Dermis microvascular lymphatic vessel endothelial cell (primary cell): ENCODE data around the gene DSC1. TPM values are rescaled to one million over a fixed set of nuclear protein-coding genes. Genes with fewer than 3 reads are reported as not detected.
A peak's percentile ranks its signal among the peaks of the same experiment; 100 is the strongest.
"Not testable (repeated sequence)": the region's sequence is repeated elsewhere in the genome, so short reads cannot be mapped to it uniquely, and the experiment has no call there.

Experiments used
- DNase-seq, 2 donors: peaks; one replicate each; pipeline versions ENCODE4 v3.0.0 to v3.0.0-alpha.2; 2010; ENCODE audit warnings: low read depth in 2 of 2
- total RNA-seq: library from RNA; depleted of rRNA; stranded (reverse); fragments of >200 nt; gene quantifications from 2 replicates; pipeline ENCODE4 v1.2.1, GENCODE V29; 2014

The DSC1 gene, protein sequence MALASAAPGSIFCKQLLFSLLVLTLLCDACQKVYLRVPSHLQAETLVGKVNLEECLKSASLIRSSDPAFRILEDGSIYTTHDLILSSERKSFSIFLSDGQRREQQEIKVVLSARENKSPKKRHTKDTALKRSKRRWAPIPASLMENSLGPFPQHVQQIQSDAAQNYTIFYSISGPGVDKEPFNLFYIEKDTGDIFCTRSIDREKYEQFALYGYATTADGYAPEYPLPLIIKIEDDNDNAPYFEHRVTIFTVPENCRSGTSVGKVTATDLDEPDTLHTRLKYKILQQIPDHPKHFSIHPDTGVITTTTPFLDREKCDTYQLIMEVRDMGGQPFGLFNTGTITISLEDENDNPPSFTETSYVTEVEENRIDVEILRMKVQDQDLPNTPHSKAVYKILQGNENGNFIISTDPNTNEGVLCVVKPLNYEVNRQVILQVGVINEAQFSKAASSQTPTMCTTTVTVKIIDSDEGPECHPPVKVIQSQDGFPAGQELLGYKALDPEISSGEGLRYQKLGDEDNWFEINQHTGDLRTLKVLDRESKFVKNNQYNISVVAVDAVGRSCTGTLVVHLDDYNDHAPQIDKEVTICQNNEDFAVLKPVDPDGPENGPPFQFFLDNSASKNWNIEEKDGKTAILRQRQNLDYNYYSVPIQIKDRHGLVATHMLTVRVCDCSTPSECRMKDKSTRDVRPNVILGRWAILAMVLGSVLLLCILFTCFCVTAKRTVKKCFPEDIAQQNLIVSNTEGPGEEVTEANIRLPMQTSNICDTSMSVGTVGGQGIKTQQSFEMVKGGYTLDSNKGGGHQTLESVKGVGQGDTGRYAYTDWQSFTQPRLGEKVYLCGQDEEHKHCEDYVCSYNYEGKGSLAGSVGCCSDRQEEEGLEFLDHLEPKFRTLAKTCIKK
- total RNA-seq, result not detected in 2 replicates

GRCh38 chr18:31162825-31163435 lies at the start of gene DSC1:
Gene DSC1, minus strand, starts transcription at chr18:31162856. Its CDS starts 262 bp downstream, at chr18:31162594.
- DNase-seq, result no peak

GRCh38 chr18:31211047-31211446 lies 48.4 kb upstream of the DSC1 start:
- DNase-seq, result no peak

- no peak for DNase-seq
Observed at GRCh38 chr18:31209041-31209440, 46.4 kb upstream of the DSC1 start.

DNA sequence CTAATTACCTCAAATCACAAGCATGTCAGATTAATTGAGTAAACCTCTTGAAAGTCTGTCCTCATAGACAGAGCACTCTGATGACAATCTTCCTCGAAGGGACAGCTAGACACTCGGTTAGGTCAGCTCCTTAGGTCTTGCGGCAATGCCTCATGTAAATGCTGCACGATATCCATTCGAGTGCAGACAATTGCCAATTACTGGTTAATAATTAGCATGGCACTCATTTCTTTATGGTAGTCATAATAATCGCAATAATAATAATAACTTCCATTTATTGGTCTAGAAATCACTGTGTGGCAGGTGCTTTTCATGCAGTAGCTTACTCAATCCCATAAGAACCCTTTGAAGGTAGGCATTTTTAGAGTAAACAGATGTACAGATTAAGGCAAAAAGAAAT lies 44.7 kb upstream of the DSC1 start:
- no peak for DNase-seq

DNA sequence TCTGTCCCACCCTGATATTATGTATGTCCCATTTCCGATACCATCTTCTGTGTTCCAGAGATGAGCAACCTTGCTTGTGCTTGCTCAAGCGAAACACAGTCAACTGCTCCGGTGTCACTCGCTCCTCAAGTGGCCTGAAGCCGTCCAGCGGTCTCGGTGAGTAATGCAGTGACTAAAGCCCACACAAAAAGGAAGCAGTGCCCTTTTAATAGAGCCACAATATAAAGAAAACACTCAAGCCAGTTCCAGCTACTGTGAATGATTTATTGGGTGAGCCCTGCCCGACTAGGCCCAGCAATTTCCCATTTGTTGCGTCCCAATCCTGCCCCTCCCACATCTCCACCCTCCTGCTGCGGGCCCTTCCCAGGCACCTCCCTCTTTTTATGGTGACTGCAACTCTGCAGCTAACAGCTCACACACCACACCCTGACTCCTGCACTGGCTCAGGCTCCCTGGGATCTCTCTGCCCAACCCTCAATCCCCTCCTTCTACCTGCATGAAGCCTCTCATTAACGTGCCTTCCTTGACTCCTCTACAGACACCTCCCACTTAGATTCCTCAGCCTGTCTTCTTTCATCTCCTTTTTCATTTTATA lies 44.2 kb upstream of the DSC1 start:
- peak in 1 of 2 donors; percentile 46 for DNase-seq

- no peak for DNase-seq
Observed at GRCh38 chr18:31206071-31206470, 43.4 kb upstream of the DSC1 start.

DNA sequence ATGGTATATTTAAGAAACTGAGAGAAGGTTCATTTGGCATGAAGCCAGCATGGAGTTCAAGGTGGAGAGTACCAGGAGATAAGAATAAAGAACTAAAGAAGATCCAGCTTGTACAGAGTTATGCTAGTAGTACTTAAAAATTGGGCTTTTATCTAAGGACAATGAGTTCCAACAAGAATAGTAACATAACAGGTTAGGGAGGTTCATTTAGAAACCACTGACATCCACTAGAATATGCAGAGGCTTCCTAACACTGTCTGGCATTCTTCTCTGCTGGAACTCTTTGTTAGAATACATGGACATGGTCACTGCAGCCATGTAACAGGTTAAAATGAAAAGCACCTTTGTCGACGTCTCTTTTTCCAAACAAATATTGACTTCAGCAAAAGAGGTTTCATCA lies 42.6 kb upstream of the DSC1 start:
- DNase-seq, result no peak

DNA sequence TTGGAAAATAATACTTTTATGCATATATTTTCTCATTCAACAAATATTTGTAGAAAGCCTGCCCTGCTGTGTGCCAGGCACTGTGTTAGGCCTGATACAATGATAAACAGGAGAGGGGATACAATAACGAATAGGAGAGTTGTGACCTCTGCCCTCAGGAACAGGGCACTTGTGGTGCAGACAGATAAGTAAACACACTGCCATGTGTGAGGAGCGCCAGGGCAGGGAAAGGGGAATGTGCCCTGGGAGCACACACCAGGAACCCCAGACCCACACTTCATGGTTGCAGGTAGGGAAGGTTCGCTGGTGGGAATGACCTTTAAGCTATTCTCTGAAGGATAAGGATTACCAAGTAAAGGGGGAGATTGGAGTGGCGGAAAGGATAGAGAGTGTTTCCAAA lies 42.2 kb upstream of the DSC1 start:
- DNase-seq, result no peak

DNA sequence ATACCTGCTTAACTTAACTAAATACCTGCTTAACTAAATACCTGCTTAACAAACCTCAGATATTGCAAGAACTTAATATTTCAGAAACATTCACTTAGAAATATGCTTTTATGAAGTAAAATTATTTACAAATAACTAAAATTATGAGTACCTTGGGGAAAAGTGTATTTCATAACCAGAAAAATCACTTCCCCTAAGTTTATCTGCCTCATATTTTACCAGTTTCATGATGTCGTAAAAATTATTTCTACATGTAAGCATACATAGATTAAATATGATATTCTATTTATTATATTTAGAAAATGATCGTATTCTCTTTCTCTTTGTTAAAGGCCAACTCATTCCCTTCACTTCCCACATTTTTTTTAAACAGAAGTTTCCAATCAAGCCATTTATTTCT lies 41.5 kb upstream of the DSC1 start:
- DNase-seq, result no peak

DNA sequence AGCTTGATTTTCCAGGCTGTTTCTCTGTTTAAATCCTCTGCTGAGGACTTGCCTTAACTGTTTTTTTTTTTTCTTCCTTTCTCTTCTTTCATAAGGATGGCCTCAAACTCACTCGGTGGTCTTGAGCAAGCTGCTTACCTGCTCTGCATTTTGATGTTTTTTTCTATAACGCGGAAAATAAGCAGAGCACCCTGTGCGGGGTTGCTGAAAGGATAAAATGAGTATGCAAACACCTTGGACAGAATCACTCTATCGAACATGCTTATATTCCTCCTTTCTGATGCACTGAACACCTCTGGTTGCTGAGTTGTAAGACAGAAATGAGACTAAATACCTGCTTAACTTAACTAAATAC lies 41.1 kb upstream of the DSC1 start:
- no peak for DNase-seq

DNA sequence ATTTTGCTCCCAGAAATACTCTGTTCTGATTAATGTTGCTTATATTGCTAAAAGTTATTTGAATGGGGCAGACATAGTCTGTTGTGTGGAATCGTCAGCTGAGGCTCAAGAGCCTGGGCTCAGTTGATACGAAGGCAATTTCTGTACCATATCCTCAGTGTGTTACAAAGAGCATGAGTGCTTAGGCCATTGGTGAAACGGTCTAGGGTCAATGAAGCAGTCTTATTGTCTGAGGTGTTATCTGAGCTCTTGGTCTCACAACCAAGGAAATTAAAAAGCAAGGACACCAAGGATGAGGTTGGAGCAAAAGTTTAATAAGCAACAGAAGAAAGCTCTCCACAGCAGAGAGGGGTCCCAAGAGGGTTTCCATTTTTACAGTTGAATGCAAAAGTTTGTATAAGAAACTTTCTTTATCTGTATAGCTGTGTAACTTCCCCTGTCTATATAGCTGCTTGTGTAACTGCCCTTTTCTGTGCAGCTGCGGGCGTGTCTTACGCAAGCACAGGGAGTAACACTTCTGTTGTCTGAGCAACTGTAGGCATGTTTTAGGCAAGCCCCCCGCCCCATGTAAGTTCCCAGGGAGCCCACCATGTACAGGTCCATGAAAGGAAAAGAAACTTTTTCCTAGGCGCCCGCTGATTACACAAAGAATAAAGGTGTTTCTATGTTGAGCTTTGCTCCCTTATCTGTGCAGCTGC lies 40.6 kb upstream of the DSC1 start:
- DNase-seq, result no peak

DNA sequence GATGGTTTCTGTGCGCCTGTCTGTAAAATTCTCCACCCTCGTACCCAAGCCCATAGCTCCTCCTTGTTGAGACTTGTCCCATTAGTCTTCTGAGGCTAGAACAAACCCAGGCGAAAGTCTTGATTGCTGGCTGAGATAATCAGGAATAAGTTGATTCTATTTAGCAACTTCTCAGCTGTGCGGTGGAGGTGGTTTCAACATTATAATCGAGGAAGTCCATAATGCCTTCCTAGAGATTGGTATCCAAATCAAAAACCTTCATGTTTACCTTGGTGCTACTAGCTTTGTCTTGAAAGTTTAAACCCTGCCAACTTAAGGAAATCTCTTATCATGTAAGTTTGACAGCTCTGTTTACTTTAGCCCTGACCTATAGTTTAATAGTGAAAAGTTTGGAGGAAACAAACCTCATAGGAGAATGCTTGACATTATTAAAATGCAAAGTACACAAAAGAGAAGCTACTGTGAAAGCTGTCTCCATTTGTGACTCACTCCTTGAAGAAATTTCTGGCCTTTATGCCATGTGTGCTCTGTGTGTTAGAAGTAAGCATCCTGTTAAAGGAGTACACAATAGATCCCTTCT lies 36.6 kb upstream of the DSC1 start:
- DNase-seq, result no peak

- peak; percentile 5 to 17 for DNase-seq
Observed at GRCh38 chr18:31197676-31198075, 35.0 kb upstream of the DSC1 start.

DNA sequence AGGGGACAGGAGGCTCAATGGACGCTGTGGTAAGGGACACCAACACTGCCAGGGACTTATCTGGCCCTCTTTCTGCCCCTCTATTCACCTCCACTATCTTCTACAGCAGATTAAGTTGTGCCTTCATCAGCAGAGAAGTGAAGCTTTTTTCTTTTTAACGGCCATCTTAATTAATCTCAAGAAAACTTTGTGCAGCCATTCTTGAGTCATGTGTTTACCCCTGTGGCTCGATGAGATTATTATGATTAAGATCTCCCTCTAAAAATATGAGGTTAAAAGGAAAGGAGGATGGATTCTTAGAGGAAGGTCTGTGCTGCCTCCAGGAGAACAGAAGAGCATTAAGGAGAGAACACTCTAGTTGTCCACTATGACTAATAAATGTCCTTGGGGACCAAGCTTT lies 32.4 kb upstream of the DSC1 start:
- no peak for DNase-seq

- no peak for DNase-seq
Observed at GRCh38 chr18:31192086-31192776, 29.6 kb upstream of the DSC1 start.

- DNase-seq, result no peak
Observed at GRCh38 chr18:31190919-31191318, 28.3 kb upstream of the DSC1 start.

DNA sequence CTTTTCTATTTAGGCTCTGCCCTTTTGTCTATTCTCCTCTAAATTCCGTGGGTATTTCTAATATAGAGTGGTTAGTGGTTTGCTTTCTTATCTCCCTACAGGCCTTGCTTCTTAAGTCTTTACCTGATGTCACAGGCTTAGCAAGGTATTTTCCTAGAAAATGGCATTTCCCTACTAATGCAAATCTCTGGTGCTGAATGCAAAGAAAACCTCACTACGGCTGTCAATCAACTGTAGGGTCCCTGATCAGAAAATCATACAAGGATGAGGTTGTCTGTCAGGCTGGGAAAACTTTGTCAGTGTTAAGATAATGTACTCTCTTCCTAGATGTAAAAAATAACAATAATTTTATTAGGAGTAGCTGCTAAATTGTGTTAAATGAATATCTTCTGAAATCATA lies 27.1 kb upstream of the DSC1 start:
- no peak for DNase-seq

DNA sequence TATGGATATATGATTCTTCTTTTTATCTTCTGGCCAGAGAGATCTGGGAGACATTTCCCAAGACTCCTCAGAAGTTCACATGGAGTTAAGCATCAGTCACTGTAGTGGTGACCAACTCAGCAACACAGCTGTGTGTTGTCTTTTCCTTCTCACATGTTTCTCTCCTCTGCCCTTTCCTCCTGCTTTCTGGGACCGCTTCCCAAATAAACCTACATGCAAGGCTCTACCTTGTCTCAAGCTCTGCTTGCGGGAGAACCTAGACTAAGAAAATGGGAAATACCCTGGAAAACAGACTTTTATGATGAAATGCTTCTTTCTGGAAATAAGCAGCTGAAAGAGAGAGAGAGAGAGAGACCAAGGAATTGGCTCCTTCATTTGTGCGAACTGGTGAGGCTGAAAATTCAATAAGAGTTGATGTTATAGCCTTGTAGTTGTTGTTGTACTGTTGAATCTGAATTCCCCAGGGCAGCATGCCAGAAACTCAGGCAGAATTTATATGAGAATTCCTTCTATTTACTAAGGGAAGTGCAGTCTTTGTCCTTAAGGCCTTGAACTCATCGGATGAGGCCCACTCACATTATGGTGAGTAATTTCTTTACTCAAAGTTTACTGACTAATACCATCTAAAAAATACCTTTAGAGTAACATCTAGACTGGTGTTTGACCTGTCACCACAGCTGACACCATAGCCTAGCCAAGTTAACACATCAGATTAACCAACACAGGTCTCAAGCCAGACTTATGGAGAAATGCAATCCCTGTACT lies 22.7 kb upstream of the DSC1 start:
- peak in 1 of 2 donors; percentile 56 for DNase-seq

DNA sequence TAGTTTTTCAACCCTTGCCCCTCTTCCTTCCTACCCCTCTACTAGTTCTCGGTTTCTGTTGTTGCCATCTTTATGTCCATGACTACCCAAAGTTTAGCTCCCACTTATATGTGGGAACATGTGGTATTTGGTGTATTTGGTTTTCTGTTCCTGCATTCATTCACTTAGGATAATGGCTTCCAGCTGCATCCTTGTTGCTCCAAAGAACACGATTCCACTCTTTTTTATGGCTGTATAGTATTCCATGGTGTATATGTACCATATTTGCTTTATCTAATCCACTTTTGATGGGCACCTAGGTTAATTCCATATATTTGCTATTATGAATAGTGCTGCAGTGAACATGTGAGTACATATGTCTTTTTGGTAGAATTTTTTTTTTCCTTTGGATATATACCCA lies 20.6 kb upstream of the DSC1 start:
- no peak for DNase-seq

DNA sequence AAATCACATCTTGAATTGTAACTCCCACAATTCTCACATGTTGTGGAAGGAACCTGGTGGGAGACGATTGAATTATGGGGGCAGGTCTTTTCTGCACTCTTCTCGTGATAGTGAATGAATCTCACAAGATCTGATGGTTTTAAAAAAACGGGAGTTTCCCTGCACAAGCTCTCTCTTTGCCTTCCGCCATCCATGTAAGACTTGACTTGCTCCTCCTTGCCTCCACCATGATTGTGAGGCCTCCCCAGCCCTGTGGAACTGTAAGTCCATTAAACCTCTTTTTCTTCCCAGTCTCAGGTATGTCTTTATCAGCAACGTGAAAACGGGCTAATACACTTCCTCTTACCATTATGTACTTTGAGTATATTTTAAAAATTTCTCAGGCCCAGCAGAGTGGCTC lies 14.7 kb upstream of the DSC1 start:
- not testable (repeated sequence) for DNase-seq
